ENCODE measurements around the gene ZNF143. TPM values are rescaled to one million over a fixed set of nuclear protein-coding genes. Genes with fewer than 3 reads are reported as not detected.

Gene ZNF143
- total and polyA plus RNA-seq, 2 of the 13 experiments (the other 11 are each of a cell fraction or from before 2014, with no cell fraction given): 22.4 to 35.6 TPM

GRCh38 chr11:9563196-9563730, 102.5 kb downstream of the ZNF143 start (continued):
- TF ChIP-seq ZNF800 (CRISPR knock-in tag; IDR thresholded peaks at IDR 0.05): no peak
- no peak for TF ChIP-seq ZNF670 (CRISPR knock-in tag; IDR thresholded peaks at IDR 0.05; ENCODE audit: borderline replicate concordance)
- no peak for TF ChIP-seq ZBTB44 (CRISPR knock-in tag; IDR thresholded peaks at IDR 0.05)
- TF ChIP-seq PLRG1 (conservative IDR thresholded peaks at IDR 0.05): no peak
- no peak for TF ChIP-seq BRF2 (CRISPR knock-in tag; IDR thresholded peaks at IDR 0.05)
- no peak for TF ChIP-seq NONO (IDR thresholded peaks at IDR 0.05)
- no peak for TF ChIP-seq NONO (CRISPR knock-in tag; conservative IDR thresholded peaks at IDR 0.05)
